AG10803 (cell line): Measurements from ENCODE around the gene PLXNB2.

Experiments used
- DNase-seq: peaks from one replicate; pipeline ENCODE4 v3.0.0; 2010; ENCODE audit warnings: low read depth
- H3K4me3 ChIP-seq: 2 replicates; pipeline ENCODE4 v1.5.1; 2011; ENCODE audit warnings: mild to moderate bottlenecking, low read length, control low read depth
- TF ChIP-seq, protein P1 (sequence below): conservative IDR thresholded peaks from 2 replicates; pipeline ENCODE4 v1.5.1; 2011; ENCODE audit warnings: mild to moderate bottlenecking, low read length, control low read depth, inconsistent platforms

Gene PLXNB2

GRCh38 chr22:50270666-50271394 is 36.6 kb downstream of the PLXNB2 start:
- H3K4me3 ChIP-seq, result peak overlapping the region; percentile 62
- TF ChIP-seq, protein P1, sequence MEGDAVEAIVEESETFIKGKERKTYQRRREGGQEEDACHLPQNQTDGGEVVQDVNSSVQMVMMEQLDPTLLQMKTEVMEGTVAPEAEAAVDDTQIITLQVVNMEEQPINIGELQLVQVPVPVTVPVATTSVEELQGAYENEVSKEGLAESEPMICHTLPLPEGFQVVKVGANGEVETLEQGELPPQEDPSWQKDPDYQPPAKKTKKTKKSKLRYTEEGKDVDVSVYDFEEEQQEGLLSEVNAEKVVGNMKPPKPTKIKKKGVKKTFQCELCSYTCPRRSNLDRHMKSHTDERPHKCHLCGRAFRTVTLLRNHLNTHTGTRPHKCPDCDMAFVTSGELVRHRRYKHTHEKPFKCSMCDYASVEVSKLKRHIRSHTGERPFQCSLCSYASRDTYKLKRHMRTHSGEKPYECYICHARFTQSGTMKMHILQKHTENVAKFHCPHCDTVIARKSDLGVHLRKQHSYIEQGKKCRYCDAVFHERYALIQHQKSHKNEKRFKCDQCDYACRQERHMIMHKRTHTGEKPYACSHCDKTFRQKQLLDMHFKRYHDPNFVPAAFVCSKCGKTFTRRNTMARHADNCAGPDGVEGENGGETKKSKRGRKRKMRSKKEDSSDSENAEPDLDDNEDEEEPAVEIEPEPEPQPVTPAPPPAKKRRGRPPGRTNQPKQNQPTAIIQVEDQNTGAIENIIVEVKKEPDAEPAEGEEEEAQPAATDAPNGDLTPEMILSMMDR, result no peak
- peak; percentile 68 for DNase-seq

- TF ChIP-seq, protein P1, result no peak
- peak within 1 kb of the TSS; percentile 62 for H3K4me3 ChIP-seq
- DNase-seq, result peak; percentile 43
Observed at GRCh38 chr22:50269970-50270665, 37.3 kb downstream of the PLXNB2 start, which contains the start of gene MAPK11. Gene MAPK11 (minus strand): TSS chr22:50270380. CDS start chr22:50270292, 88 bp downstream.

- TF ChIP-seq, protein P1, result no peak
- no peak for DNase-seq
- peak overlapping the region; percentile 47 for H3K4me3 ChIP-seq
Observed at GRCh38 chr22:50269573-50269969, 37.9 kb downstream of the PLXNB2 start.

GRCh38 chr22:50268655-50269113 is 38.8 kb downstream of the PLXNB2 start:
- DNase-seq, result no peak
- no peak overlapping the region for H3K4me3 ChIP-seq
- TF ChIP-seq, protein P1, result no peak

GRCh38 chr22:50267591-50268390 is 39.7 kb downstream of the PLXNB2 start:
- peak; percentile 47 for DNase-seq
- H3K4me3 ChIP-seq, result peak overlapping the region; percentile 54
- TF ChIP-seq, protein P1, result peak; percentile 14

GRCh38 chr22:50266994-50267393 is 40.5 kb downstream of the PLXNB2 start:
- no peak for DNase-seq
- peak overlapping the region; percentile 46 for H3K4me3 ChIP-seq

More at GRCh38 chr22:50266994-50267393, 40.5 kb downstream of the PLXNB2 start:
- TF ChIP-seq, protein P1, result no peak
